ENCODE results near the gene EGFL8.

- TF ChIP-seq CTCF (IDR thresholded peaks at IDR 0.05) (no peak), POLR2AphosphoS5 (IDR thresholded peaks at IDR 0.05) (no peak)
Measured at GRCh38 chr6:32175322-32175710, 10.9 kb downstream of the EGFL8 start.

Measured in prostate gland (tissue), 2 donors.